Nephron progenitor cell (in vitro differentiated cells): ENCODE data around the gene EHD1.

Experiments
- DNase-seq: peaks from one replicate; pipeline ENCODE4 v3.0.0; 2021
- H3K27ac Mint-ChIP-seq: 2 replicates; pipeline ENCODE4 v1.8.0; 2021; ENCODE audit warnings: mild to moderate bottlenecking, moderate library complexity, mixed read lengths
- H3K27me3 Mint-ChIP-seq: 2 replicates; pipeline ENCODE4 v1.8.0; 2021; ENCODE audit warnings: mild to moderate bottlenecking, low read depth, mixed read lengths; ENCODE audit not compliant: poor library complexity
- H3K36me3 Mint-ChIP-seq: 2 replicates; pipeline ENCODE4 v1.8.0; 2021; ENCODE audit warnings: low read depth, mixed read lengths
- H3K4me1 Mint-ChIP-seq: 2 replicates; pipeline ENCODE4 v1.8.0; 2021; ENCODE audit warnings: mixed read lengths
- H3K4me3 Mint-ChIP-seq: 2 replicates; pipeline ENCODE4 v1.8.0; 2021; ENCODE audit warnings: mild to moderate bottlenecking, moderate library complexity, mixed read lengths
- H3K9me3 Mint-ChIP-seq: 2 replicates; pipeline ENCODE4 v1.8.0; 2021; ENCODE audit warnings: mild to moderate bottlenecking, moderate library complexity, mixed read lengths
- TF ChIP-seq, protein P1 (sequence below): fragments of 200-600 bp; sonication (generic); IDR thresholded peaks from 2 replicates; pipeline ENCODE4 v1.5.0; 2021; ENCODE audit warnings: antibody characterized with exemption

Gene EHD1

DNA sequence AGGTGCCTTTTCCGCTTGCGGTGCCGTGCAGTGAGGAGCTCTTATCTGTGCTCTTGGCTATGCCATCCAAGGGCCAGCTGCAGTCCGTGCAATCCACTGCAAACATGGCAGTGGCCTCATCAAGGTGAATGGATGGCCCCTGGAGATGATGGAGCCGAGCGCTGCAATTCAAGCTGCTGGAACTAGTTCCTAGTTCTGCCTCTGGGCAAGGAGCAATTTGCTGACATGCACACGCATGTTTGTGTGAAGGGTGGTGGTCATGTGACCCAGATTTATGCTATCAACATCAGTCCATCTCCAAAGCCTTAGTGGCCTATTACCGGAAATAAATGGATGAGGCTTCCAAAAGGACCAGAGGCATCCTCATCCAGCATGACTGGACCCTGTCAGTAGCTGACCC is 3.1 kb upstream of the EHD1 start:
- H3K27ac Mint-ChIP-seq, result no peak overlapping the region
- peaks cover 49% of the 10 kb centered on the region for H3K4me1 Mint-ChIP-seq
- H3K36me3 Mint-ChIP-seq, result no peaks in the 10 kb centered on the region
- TF ChIP-seq, protein P1, sequence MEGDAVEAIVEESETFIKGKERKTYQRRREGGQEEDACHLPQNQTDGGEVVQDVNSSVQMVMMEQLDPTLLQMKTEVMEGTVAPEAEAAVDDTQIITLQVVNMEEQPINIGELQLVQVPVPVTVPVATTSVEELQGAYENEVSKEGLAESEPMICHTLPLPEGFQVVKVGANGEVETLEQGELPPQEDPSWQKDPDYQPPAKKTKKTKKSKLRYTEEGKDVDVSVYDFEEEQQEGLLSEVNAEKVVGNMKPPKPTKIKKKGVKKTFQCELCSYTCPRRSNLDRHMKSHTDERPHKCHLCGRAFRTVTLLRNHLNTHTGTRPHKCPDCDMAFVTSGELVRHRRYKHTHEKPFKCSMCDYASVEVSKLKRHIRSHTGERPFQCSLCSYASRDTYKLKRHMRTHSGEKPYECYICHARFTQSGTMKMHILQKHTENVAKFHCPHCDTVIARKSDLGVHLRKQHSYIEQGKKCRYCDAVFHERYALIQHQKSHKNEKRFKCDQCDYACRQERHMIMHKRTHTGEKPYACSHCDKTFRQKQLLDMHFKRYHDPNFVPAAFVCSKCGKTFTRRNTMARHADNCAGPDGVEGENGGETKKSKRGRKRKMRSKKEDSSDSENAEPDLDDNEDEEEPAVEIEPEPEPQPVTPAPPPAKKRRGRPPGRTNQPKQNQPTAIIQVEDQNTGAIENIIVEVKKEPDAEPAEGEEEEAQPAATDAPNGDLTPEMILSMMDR, result no peak
- no peak for DNase-seq
- no peaks in the 10 kb centered on the region for H3K9me3 Mint-ChIP-seq
- no peak overlapping the region for H3K4me3 Mint-ChIP-seq
- peaks cover 18% of the 10 kb centered on the region for H3K27me3 Mint-ChIP-seq

DNA sequence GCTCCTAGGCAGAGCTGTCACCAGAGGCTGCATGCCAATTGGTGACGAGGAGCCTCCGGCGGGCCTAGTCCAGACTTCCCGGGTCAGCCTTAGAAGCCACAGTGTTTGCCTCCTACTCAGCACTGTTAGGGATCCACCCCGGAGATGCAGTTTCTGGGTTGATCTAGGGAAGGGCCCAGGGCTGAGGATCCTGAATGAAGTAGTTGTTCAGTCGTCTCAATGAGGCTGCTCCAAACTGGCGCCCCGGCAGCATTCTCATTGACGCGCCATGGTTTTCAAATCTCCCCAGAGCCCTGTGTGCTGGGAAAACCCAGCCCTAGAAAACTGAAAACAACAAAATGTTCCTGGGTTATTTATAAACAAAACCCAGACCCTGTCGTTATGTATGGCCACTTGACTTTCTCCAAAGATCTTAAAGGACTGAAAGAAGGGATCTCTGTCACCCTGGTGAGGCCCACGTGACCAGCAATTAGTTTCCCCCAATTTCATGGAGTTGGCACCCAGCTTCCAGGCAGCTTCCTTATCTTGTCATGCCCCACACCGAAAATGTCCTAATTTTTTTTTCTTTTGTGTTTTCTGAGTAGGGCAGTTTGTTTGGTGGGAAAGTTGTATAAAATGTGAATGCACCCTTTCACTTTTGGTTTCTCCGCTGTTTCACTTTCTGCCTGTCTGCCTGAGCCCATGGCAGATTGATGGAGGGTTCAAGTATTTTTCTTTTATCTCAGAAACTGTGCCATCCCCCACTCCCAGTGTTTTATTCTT is 2.0 kb upstream of the EHD1 start:
- TF ChIP-seq, protein P1, result no peak
- no peaks in the 10 kb centered on the region for H3K36me3 Mint-ChIP-seq
- no peaks in the 10 kb centered on the region for H3K9me3 Mint-ChIP-seq
- peak overlapping the region; percentile 95 for H3K4me3 Mint-ChIP-seq
- no peak overlapping the region for H3K27ac Mint-ChIP-seq
- DNase-seq, result no peak
- H3K4me1 Mint-ChIP-seq, result peaks cover 59% of the 10 kb centered on the region
- H3K27me3 Mint-ChIP-seq, result peaks cover 20% of the 10 kb centered on the region

DNA sequence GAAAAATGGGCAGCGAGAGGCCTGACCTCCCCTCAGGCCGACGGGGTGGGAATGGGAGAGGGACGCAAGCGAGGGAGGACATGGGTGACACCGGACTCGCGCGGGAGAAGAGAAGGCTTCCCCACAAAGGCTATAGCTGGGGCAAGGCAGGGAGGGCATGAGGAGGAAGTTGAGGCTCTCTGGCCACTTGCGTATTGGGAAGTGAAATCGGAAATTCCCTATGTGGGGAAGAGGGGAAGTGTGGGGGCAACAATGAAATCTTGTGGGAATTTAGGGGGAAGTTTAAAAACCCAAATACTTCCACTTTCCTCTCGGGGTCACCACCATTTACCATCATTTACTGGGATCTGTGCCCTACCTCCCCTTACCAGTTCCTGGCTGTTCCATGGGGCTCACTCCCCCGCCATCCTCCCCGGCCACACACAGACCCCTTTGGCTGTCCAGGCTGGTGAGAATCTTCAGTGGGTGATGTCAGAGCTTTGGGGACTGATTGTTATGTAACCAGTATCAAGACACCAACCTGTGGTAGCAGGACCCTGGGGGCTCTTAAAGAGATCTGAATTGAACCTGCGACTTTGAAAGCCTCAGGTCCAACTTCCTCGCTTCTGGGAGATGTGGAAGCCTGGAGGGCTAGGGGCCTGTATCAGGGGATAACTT is 951 bp upstream of the EHD1 start:
- no peak for DNase-seq
- peaks cover 5% of the 10 kb centered on the region for H3K36me3 Mint-ChIP-seq
- peak overlapping the region; percentile 95 for H3K4me3 Mint-ChIP-seq
- peak overlapping the region; percentile 96 for H3K27ac Mint-ChIP-seq
- TF ChIP-seq, protein P1, result no peak
- peaks cover 69% of the 10 kb centered on the region for H3K4me1 Mint-ChIP-seq
- peaks cover 20% of the 10 kb centered on the region for H3K27me3 Mint-ChIP-seq
- no peaks in the 10 kb centered on the region for H3K9me3 Mint-ChIP-seq

DNA sequence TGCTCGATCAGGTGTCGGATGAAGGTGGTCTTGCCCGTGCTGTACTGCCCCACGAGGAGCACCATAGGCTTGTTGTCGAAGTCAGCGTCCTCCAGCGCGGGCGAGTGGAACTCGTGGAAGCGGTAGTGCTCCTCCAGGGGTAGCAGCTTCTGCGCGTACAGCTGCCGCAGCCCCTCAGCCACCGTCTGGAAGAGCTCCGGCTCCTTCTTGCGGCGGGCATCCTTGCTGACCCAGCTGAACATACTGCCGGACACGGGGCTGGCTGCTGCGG is 263 bp downstream of the EHD1 start:
- Mint-ChIP-seq H3K9me3 (no peaks in the 10 kb centered on the region), H3K27me3 (peaks cover 14% of the 10 kb centered on the region), H3K4me3 (peak overlapping the region; percentile 94), H3K36me3 (peaks cover 12% of the 10 kb centered on the region), H3K4me1 (peaks cover 68% of the 10 kb centered on the region), H3K27ac (no peak overlapping the region)
- TF ChIP-seq, protein P1, result no peak
- DNase-seq, result no peak

DNA sequence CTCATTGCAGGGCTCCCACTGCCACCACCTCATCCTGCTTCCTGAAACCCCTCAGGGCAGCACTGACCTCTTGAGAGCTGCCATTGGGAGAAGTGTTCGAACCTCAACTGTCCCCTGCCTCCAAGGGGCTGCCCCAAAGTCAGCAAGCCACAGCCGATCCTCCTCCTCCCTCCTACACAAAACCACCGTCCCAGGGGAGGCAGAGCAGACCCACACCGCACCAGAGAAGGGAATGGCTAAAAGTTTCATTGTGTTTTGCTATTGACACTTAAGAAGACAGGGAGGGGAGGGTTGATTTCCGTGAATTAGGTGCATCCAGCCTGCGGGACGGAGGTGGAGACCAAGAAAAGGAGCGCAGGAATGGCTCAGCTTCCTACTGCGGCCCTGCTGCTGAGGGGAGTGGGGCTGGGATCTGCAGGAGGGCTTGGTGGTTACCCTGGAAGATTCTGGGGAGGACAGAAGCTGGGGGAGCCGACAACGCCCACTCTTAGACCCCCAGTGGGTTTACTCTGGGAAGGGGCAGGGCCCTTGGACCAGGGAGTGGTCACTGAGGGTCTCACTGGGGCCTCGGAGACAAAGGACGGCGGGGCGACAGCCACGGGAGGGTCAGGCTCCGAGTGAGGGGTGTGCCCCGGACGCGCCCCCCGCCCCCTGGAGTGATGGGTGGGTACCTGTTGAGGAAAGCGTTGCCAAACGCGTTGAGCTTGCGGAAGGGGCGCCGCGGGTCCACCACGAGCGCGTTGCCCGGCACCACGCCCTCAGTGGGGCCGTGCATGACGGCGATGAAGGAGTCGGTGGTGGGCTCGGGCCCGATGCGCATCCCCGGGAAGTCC is 815 bp downstream of the EHD1 start:
- TF ChIP-seq, protein P1, result no peak
- no peak overlapping the region for H3K27ac Mint-ChIP-seq
- no peaks in the 10 kb centered on the region for H3K9me3 Mint-ChIP-seq
- peaks cover 73% of the 10 kb centered on the region for H3K4me1 Mint-ChIP-seq
- no peak for DNase-seq
- peaks cover 17% of the 10 kb centered on the region for H3K36me3 Mint-ChIP-seq
- H3K27me3 Mint-ChIP-seq, result peaks cover 14% of the 10 kb centered on the region
- peak overlapping the region; percentile 94 for H3K4me3 Mint-ChIP-seq
